Adipocyte (in vitro differentiated cells): ENCODE measurements around the gene ATG4A.

Experiments
- DNase-seq: peaks from one replicate; pipeline ENCODE4 v3.0.0-alpha.2; 2015; ENCODE audit warnings: low read depth
- H3K27me3 ChIP-seq: replicated peaks from 2 replicates; pipeline ENCODE4 v1.7.0; 2013; ENCODE audit warnings: mild to moderate bottlenecking, low read length, moderate library complexity; ENCODE audit not compliant: control insufficient read depth, insufficient read depth
- H3K36me3 ChIP-seq: 2 replicates; pipeline ENCODE4 v1.7.0; 2013; ENCODE audit warnings: low read length, mild to moderate bottlenecking, moderate library complexity; ENCODE audit not compliant: control insufficient read depth, insufficient read depth, severe bottlenecking
- H3K4me1 ChIP-seq: 2 replicates; pipeline ENCODE4 v1.7.0; 2013; ENCODE audit warnings: mild to moderate bottlenecking, low read length, moderate library complexity; ENCODE audit not compliant: control insufficient read depth, insufficient read depth
- H3K4me3 ChIP-seq: 2 replicates; pipeline ENCODE4 v1.7.0; 2013; ENCODE audit warnings: mild to moderate bottlenecking, low read length, moderate library complexity
- H3K9ac ChIP-seq: 2 replicates; pipeline ENCODE4 v1.7.0; 2013; ENCODE audit warnings: mild to moderate bottlenecking, low read length, moderate library complexity
- H3K9me3 ChIP-seq: 2 replicates; pipeline ENCODE4 v1.7.0; 2013; ENCODE audit warnings: mild to moderate bottlenecking, low read length, moderate library complexity; ENCODE audit not compliant: control insufficient read depth

Gene ATG4A, protein sequence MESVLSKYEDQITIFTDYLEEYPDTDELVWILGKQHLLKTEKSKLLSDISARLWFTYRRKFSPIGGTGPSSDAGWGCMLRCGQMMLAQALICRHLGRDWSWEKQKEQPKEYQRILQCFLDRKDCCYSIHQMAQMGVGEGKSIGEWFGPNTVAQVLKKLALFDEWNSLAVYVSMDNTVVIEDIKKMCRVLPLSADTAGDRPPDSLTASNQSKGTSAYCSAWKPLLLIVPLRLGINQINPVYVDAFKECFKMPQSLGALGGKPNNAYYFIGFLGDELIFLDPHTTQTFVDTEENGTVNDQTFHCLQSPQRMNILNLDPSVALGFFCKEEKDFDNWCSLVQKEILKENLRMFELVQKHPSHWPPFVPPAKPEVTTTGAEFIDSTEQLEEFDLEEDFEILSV

DNA sequence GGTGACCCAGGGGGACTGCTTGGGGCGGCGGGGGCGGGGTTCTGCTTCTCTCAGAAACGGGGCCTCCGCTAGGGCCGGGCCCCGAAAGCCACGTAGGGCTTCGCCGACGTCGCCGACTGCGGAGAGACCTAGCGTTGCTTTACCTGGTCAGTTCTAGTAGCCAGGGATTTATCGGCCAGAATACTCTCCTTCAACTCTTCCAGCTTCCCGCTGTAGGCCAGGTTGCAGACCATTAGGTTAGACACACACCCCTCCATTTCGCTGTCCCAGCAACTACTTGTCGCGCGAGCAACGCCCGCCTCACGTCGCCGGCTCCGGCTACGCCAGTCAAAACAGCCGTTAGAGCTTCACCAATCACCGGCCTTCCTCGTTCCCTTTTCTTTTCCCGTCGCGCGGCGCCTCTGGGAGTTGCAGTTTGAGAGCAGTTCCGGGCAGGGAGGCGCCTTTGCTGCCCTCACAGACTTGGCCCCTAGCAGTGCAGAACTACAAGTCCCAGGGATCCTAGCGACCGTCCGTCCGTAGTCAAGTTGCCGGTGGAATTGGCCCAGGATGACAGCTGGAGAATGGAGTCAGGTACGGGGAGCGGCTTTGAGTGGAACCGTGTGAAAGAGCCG is at the start of gene ATG4A, which contains the start of gene PSMD10:
Gene ATG4A (plus strand): TSS at position 515 of the 614 bp plus-strand sequence. CDS start 49 bp downstream, at position 564.
Gene PSMD10 (minus strand): TSS at position 279 of the 614 bp plus-strand sequence. CDS start 22 bp downstream, at position 257.
- H3K36me3 ChIP-seq: peaks cover 15% of the 10 kb centered on the region
- H3K9ac ChIP-seq: peak within 1 kb of the TSS; percentile 93
- peak within 1 kb of the TSS; percentile 87 for H3K4me3 ChIP-seq
- H3K9me3 ChIP-seq: no peaks in the 10 kb centered on the region
- no peaks in the 10 kb centered on the region for H3K4me1 ChIP-seq
- peak; percentile 97 for DNase-seq
- H3K27me3 ChIP-seq: peaks cover 8% of the 10 kb centered on the region

DNA sequence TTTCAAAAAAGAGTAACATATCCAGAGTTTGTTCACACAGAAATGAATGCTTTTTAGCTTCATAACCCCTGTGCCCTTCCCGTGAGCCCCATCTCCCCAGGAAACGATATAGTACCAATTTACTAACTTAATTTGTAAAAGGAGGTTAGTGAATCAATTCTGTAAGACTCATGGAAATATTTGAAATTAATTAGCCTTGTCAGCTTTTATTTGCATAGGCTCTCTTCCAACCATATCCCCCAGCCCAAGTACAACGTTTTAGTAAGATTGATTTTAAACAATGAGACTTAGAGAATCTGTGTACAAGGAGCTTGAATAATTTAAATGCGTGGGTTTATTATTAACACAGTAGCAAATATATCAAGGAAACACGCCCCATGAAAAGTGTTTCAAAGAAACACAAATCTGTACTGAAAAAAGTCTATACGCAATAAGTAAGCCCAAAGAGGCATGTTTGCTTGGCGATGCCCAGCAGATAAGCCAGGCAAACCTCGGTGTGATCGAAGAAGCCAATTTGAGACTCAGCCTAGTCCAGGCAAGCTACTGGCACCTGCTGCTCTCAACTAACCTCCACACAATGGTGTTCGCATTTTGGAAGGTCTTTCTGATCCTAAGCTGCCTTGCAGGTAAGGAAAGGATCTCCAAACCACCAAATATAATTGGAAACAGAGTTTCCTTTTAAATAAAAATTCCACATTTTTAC is 46.9 kb upstream of the ATG4A start, which contains the start of gene VSIG1:
Gene VSIG1 (plus strand): TSS at position 512 of the 703 bp plus-strand sequence. CDS start 66 bp downstream, at position 578.
- Histone ChIP-seq H3K4me3 (no peak within 1 kb of the TSS), H3K9ac (no peak within 1 kb of the TSS), H3K9me3 (no peaks in the 10 kb centered on the region), H3K27me3 (peaks cover 26% of the 10 kb centered on the region), H3K36me3 (no peaks in the 10 kb centered on the region), H3K4me1 (no peaks in the 10 kb centered on the region)
- no peak for DNase-seq

DNA sequence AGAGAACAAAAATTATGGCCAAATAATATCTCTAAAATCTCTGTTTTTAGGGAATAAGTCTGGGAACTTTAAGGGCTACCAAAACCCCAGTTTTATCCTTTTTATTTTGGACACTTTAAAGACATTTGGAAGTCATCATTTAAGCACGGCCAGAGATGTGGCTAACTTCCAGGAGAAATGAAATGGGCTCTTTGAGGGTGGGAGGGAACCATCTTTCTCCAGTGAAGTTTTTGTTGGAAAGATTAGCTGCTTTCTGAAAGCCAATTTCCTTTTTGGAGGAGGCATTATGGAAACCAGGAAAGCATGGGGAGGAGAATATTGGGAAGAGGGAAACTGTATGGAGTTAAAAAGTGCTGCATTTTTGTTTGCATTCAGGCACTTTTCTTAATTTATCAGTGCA is 41.9 kb upstream of the ATG4A start:
- no peak overlapping the region for H3K4me3 ChIP-seq
- no peaks in the 10 kb centered on the region for H3K9me3 ChIP-seq
- H3K4me1 ChIP-seq: no peaks in the 10 kb centered on the region
- H3K36me3 ChIP-seq: no peaks in the 10 kb centered on the region
- H3K9ac ChIP-seq: no peak overlapping the region
- H3K27me3 ChIP-seq: peaks cover 11% of the 10 kb centered on the region
- DNase-seq: no peak

DNA sequence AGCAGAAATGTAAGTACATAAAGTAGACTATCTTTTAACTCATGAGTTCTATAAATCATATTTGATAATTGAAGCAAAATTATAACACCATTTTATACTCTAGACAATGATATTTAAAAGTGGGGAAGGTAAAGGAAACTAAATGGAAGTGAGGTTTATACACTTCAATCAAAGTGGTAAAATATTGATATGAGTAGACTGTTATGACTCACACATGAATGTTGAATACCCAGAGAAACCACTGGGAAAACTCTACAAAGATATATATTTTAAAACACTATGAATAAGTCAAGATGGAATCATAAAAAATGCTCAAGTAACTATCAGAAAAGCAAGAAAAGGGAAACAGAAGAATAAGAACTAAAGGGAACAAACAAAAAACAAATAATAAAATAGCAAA is 38.4 kb upstream of the ATG4A start:
- H3K4me3 ChIP-seq: no peak overlapping the region
- no peaks in the 10 kb centered on the region for H3K36me3 ChIP-seq
- H3K9me3 ChIP-seq: peaks cover 3% of the 10 kb centered on the region
- H3K9ac ChIP-seq: no peak overlapping the region
- no peak for DNase-seq
- peaks cover 19% of the 10 kb centered on the region for H3K27me3 ChIP-seq
- H3K4me1 ChIP-seq: no peaks in the 10 kb centered on the region

DNA sequence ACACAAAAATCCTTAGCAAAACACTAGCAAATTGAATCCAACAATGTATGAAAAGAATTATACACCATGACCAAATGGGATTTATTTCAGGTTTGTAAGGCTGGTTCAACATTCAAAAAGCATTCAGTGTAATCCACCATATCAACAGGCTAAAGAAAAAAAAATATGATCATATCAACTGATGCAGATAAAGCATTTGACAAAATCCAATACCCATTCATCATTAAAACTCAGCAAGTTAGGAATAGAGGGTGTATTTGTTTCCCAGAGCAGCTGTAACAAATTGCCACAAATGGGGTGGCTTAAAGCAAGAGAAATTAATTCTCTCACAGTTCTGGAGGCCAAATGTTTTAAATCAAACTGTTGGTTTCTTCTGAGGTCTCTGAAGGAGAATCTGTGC is 36.0 kb upstream of the ATG4A start:
- DNase-seq: no peak
- peaks cover 24% of the 10 kb centered on the region for H3K27me3 ChIP-seq
- H3K36me3 ChIP-seq: no peaks in the 10 kb centered on the region
- H3K9ac ChIP-seq: no peak overlapping the region
- no peaks in the 10 kb centered on the region for H3K4me1 ChIP-seq
- peaks cover 4% of the 10 kb centered on the region for H3K9me3 ChIP-seq
- H3K4me3 ChIP-seq: no peak overlapping the region

DNA sequence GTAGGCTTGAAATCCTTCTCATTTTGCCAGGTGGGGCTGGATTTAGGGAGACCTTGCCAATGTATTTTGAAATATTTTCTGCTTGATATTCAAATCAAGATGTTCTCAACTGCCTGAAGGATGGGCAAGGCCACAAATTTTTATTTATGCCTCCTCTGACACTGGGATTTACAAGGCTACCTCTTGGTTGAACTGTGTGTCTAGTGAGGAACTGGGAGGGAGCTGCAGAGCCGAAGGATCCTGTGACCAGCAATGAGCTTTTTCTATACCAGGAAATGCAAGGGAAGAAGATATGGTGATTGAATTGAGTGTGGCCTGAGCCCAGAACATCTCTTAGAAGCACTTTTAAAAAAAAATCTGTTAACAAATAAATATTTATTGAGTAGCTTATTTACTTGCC is 31.8 kb upstream of the ATG4A start:
- no peak overlapping the region for H3K4me3 ChIP-seq
- H3K9ac ChIP-seq: no peak overlapping the region
- peaks cover 8% of the 10 kb centered on the region for H3K9me3 ChIP-seq
- no peaks in the 10 kb centered on the region for H3K36me3 ChIP-seq
- H3K27me3 ChIP-seq: peaks cover 37% of the 10 kb centered on the region
- H3K4me1 ChIP-seq: no peaks in the 10 kb centered on the region
- DNase-seq: no peak

DNA sequence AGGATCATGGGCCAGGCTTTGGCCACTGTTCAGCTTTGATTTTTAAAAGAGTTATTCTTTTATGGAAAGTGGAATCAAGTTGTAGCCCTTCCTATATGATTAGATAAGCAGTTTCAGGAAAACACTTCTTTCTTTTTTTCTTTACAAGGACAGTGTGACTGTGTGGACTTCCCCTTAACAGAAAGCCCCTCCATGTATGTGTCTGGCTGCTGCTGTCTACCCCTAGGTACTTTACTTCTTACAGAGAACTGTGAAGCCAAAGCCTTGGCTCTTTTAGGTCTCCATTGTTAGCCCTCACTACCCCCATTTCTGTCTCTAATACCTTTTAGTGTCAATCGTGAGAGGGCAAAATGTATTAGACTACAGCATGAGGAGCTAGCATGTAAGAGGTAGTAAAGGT is 27.6 kb upstream of the ATG4A start:
- H3K9ac ChIP-seq: no peak overlapping the region
- no peaks in the 10 kb centered on the region for H3K36me3 ChIP-seq
- no peak overlapping the region for H3K4me3 ChIP-seq
- DNase-seq: no peak
- peaks cover 5% of the 10 kb centered on the region for H3K9me3 ChIP-seq
- H3K4me1 ChIP-seq: no peaks in the 10 kb centered on the region
- H3K27me3 ChIP-seq: peaks cover 43% of the 10 kb centered on the region

DNA sequence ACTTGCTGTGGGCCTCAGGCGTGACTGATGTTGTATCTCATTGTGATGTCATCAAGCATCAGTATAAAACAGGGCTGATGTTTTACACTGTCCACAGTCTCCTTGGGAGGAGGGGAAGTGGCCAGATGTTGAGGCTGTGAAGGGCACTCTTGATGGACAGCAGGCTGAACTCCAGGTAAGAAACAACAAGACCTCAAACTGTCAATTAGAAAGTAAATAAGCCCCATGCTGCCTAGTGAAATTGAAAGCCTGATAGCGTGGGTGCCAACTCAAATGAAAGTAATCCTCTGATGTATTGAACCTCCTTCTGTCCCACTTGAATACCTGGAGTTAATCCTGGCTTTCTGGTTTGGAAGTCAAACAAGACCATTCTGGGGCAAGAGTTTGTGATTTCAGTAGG is 27.0 kb upstream of the ATG4A start:
- Histone ChIP-seq H3K9me3 (peaks cover 5% of the 10 kb centered on the region), H3K4me1 (no peaks in the 10 kb centered on the region), H3K36me3 (no peaks in the 10 kb centered on the region), H3K4me3 (no peak overlapping the region), H3K9ac (no peak overlapping the region), H3K27me3 (peaks cover 40% of the 10 kb centered on the region)
- no peak for DNase-seq

DNA sequence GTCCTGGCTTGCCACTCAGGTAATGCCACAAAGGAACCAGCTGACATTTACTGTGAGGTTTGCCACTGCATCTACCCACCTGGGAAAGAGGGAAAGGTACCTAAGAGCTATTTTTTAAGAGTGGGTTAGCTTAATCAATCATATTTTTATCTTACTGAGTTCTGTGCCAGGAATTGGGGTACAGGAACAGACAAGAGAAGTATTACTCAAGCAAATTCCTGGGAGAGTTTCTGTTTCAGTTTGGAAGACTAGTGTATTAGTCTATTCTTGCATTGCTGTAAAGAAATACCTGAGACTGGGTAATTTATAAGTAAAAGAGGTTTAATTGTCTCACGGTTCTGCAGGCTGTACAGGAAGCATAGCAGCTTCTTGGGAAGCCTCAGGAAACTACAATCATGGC is 23.5 kb upstream of the ATG4A start:
- H3K9ac ChIP-seq: no peak overlapping the region
- H3K27me3 ChIP-seq: peaks cover 32% of the 10 kb centered on the region
- H3K4me1 ChIP-seq: no peaks in the 10 kb centered on the region
- no peak for DNase-seq
- no peak overlapping the region for H3K4me3 ChIP-seq
- H3K9me3 ChIP-seq: no peaks in the 10 kb centered on the region
- no peaks in the 10 kb centered on the region for H3K36me3 ChIP-seq

DNA sequence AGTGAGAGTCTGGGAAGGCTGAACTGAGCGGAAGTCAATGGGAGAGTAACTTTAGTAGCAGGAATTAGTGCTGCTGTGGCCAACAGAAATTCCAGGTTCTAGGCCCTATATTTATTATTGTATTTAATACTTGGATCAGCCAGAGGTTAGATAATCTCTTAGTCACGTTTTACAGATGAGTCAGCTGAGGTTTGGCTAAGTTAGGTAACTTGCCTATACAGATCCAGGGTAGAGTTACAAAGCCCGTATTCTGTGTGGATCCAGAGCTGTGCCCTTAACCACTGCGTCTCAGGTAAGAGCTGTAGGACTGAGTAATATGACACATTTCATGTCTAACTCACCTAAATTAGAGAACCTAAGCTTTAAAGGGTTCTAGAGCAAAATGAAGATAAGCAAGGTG is 20.7 kb upstream of the ATG4A start:
- Histone ChIP-seq H3K27me3 (peaks cover 46% of the 10 kb centered on the region), H3K9ac (no peak overlapping the region), H3K9me3 (no peaks in the 10 kb centered on the region), H3K4me1 (no peaks in the 10 kb centered on the region), H3K36me3 (no peaks in the 10 kb centered on the region), H3K4me3 (no peak overlapping the region)
- peak; percentile 9 for DNase-seq

DNA sequence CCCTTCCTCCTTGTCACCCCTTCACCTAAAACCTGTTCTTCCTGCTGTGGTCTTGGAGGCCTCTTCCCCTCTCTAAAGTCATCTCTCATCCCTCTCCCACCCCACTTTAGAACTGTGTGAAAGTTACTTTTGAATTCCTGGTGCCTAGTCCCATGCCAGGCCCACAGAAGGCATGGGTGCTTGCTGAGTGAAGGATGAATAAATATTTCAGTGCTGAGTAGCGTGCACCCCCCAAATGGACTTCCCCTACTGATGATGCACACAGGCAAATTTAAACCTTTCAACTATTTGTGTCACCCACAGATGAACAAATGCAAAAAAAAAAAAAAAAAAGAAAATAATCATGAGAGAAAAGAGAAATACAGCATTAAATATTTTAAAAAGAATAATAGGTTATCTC is 20.0 kb upstream of the ATG4A start:
- H3K9me3 ChIP-seq: no peaks in the 10 kb centered on the region
- no peaks in the 10 kb centered on the region for H3K36me3 ChIP-seq
- no peak for DNase-seq
- peaks cover 41% of the 10 kb centered on the region for H3K27me3 ChIP-seq
- no peak overlapping the region for H3K4me3 ChIP-seq
- H3K4me1 ChIP-seq: no peaks in the 10 kb centered on the region
- H3K9ac ChIP-seq: no peak overlapping the region
